ENCODE measurements around the gene MRPL3.

The MRPL3 gene

DNA sequence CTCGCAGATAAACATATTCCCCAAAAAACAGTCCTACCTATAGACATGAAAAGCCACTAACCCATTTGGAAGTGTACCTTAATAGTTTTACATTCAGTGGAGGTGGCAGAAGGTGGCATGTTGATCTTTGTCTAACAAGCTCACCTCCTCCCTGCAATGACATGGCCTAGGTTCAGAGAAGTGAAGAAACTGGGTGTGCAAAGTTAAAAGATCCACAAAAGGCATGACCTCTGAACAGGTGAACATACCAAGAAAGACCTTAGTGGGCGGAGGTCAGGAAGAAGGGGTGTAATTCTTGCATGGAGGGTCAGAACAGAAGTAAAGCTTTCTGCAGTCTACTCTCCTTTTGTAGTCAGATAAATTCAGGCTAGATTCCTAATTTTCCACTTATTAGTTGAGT, 822 bp downstream of the MRPL3 start:
- no peaks in the 10 kb centered on the region for H3K9me2 ChIP-seq (replicated peaks; ENCODE audit: insufficient read depth, low read length)
- H3K9ac ChIP-seq (ENCODE audit: low read length) = peak overlapping the region; percentile 97
- peak overlapping the region; percentile 82 for H3K4me3 ChIP-seq (ENCODE audit: low read length)
- no peak for DNase-seq
- peaks cover 4% of the 10 kb centered on the region for H3K36me3 ChIP-seq (replicated peaks; ENCODE audit: insufficient read depth, low read length)
- peaks cover 39% of the 10 kb centered on the region for H3K79me2 ChIP-seq (ENCODE audit: low read length)
- no peaks in the 10 kb centered on the region for H3K9me3 ChIP-seq (replicated peaks; ENCODE audit: insufficient read depth, low read length)
- peak overlapping the region; percentile 94 for H2AFZ ChIP-seq (ENCODE audit: low read length)
- H3K27me3 ChIP-seq (replicated peaks; ENCODE audit: insufficient read depth, low read length) = no peaks in the 10 kb centered on the region
- H3K27ac ChIP-seq (ENCODE audit: low read length) = peak overlapping the region; percentile 59; the same call in 1 of the 2 replicates
- peak overlapping the region; percentile 75 for H3K4me2 ChIP-seq (ENCODE audit: low read depth, low read length)
- no peaks in the 10 kb centered on the region for H3F3A ChIP-seq (ENCODE audit: insufficient read depth, low read length)
- peaks cover 12% of the 10 kb centered on the region; the same call in 1 of the 2 replicates for H3K4me1 ChIP-seq (ENCODE audit: low read length)
- no peaks in the 10 kb centered on the region; the same call in 1 of the 2 replicates for H4K20me1 ChIP-seq (ENCODE audit: insufficient read depth, low read length)
- TF ChIP-seq, protein P1, sequence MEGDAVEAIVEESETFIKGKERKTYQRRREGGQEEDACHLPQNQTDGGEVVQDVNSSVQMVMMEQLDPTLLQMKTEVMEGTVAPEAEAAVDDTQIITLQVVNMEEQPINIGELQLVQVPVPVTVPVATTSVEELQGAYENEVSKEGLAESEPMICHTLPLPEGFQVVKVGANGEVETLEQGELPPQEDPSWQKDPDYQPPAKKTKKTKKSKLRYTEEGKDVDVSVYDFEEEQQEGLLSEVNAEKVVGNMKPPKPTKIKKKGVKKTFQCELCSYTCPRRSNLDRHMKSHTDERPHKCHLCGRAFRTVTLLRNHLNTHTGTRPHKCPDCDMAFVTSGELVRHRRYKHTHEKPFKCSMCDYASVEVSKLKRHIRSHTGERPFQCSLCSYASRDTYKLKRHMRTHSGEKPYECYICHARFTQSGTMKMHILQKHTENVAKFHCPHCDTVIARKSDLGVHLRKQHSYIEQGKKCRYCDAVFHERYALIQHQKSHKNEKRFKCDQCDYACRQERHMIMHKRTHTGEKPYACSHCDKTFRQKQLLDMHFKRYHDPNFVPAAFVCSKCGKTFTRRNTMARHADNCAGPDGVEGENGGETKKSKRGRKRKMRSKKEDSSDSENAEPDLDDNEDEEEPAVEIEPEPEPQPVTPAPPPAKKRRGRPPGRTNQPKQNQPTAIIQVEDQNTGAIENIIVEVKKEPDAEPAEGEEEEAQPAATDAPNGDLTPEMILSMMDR (IDR thresholded peaks at IDR 0.05; ENCODE audit: low read length) = no peak
- no peak for TF ChIP-seq EZH2 (optimal IDR thresholded peaks at IDR 0.05; ENCODE audit: low read depth, low read length)

DNA sequence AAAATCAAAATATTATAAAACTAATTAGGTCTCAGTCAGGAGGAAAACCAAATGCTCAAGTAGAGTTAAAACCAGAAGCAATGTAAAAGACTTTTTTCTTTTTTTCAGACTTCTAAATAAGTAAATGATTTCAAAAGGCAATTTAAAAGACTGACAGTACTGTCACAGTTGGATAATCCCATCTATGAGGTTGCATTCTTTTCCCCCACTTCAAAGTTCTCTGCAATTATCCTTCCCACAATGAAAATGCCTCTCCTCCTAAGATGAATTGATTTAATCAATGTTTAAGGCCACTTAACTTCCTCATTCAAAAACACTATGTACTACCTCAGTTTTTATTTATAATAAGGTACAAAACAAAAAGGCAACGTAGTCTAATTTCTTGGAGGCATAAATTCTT, 8.1 kb downstream of the MRPL3 start:
- H3K4me3 ChIP-seq (ENCODE audit: low read length) = no peak overlapping the region
- no peaks in the 10 kb centered on the region for H3K4me1 ChIP-seq (ENCODE audit: low read length)
- H3K79me2 ChIP-seq (ENCODE audit: low read length) = peaks cover under 1% of the 10 kb centered on the region
- H3K36me3 ChIP-seq (replicated peaks; ENCODE audit: insufficient read depth, low read length) = peaks cover 8% of the 10 kb centered on the region
- H2AFZ ChIP-seq (ENCODE audit: low read length) = no peak overlapping the region
- H3K9ac ChIP-seq (ENCODE audit: low read length) = no peak overlapping the region
- H4K20me1 ChIP-seq (ENCODE audit: insufficient read depth, low read length) = no peaks in the 10 kb centered on the region; the same call in 1 of the 2 replicates
- no peaks in the 10 kb centered on the region for H3F3A ChIP-seq (ENCODE audit: insufficient read depth, low read length)
- DNase-seq = no peak
- no peak overlapping the region for H3K27ac ChIP-seq (ENCODE audit: low read length)
- no peaks in the 10 kb centered on the region for H3K9me3 ChIP-seq (replicated peaks; ENCODE audit: insufficient read depth, low read length)
- TF ChIP-seq, protein P1 (IDR thresholded peaks at IDR 0.05; ENCODE audit: low read length) = no peak
- no peak for TF ChIP-seq EZH2phosphoT487 (IDR thresholded peaks at IDR 0.05; ENCODE audit: low read length)
- TF ChIP-seq EZH2 (optimal IDR thresholded peaks at IDR 0.05; ENCODE audit: low read depth, low read length) = no peak
- no peaks in the 10 kb centered on the region for H3K9me2 ChIP-seq (replicated peaks; ENCODE audit: insufficient read depth, low read length)
- no peaks in the 10 kb centered on the region for H3K27me3 ChIP-seq (replicated peaks; ENCODE audit: insufficient read depth, low read length)
- no peak overlapping the region for H3K4me2 ChIP-seq (ENCODE audit: low read depth, low read length)

DNA sequence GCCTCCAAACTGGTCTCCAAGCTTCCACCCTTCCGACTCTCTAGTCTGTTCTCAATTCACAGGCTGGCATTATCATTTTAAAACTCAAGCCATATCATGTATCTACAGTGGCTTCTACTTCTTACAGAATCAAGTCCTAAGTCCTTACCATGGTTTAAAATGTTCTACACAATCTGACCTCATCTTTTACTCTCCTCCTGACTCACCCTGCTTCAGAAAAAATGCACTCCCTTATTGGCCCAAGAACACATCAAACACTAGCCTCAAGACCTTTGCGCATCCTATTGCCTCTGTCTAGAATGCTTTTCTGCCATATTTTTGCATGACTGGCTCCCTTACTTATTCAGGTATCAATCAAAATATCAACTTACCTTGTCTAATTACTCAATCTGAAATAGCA, 11.0 kb downstream of the MRPL3 start:
- Histone ChIP-seq H3K27me3 (replicated peaks; ENCODE audit: insufficient read depth, low read length) (no peaks in the 10 kb centered on the region), H3K79me2 (ENCODE audit: low read length) (no peaks in the 10 kb centered on the region), H3K9me2 (replicated peaks; ENCODE audit: insufficient read depth, low read length) (no peaks in the 10 kb centered on the region), H4K20me1 (ENCODE audit: insufficient read depth, low read length) (no peaks in the 10 kb centered on the region), H3K9me3 (replicated peaks; ENCODE audit: insufficient read depth, low read length) (no peaks in the 10 kb centered on the region), H3K9ac (ENCODE audit: low read length) (no peak overlapping the region), H3K27ac (ENCODE audit: low read length) (no peak overlapping the region), H2AFZ (ENCODE audit: low read length) (no peak overlapping the region), H3K4me2 (ENCODE audit: low read depth, low read length) (no peak overlapping the region), H3K4me1 (ENCODE audit: low read length) (no peaks in the 10 kb centered on the region), H3K36me3 (replicated peaks; ENCODE audit: insufficient read depth, low read length) (peaks cover 8% of the 10 kb centered on the region; the same call in 1 of the 2 replicates), H3K4me3 (ENCODE audit: low read length) (no peak overlapping the region), H3F3A (ENCODE audit: insufficient read depth, low read length) (no peaks in the 10 kb centered on the region)
- TF ChIP-seq EZH2phosphoT487 (IDR thresholded peaks at IDR 0.05; ENCODE audit: low read length) (no peak), EZH2 (optimal IDR thresholded peaks at IDR 0.05; ENCODE audit: low read depth, low read length) (no peak)
- TF ChIP-seq, protein P1 (IDR thresholded peaks at IDR 0.05; ENCODE audit: low read length) = no peak
- no peak for DNase-seq
